ENCODE measurements around the gene EMC1. TPM values are rescaled to one million over a fixed set of nuclear protein-coding genes. Genes with fewer than 3 reads are reported as not detected.
"Not testable (repeated sequence)": the region's sequence is repeated elsewhere in the genome, so short reads cannot be mapped to it uniquely, and the experiment has no call there.

The EMC1 gene
- polyA plus RNA-seq, 2 of the 4 experiments (the other 2 are of a cell fraction) = 25.8 to 32.2 TPM

GRCh38 chr1:19220080-19220846 is 31.1 kb downstream of the EMC1 start:
- DNase-seq (ENCODE audit: low read depth in 1 of 2, low spot score in 1 of 2) = no peak
- H3K4me3 ChIP-seq = no peak overlapping the region
- FAIRE-seq = no peak

GRCh38 chr1:19219451-19219850 is 31.9 kb downstream of the EMC1 start:
- Histone ChIP-seq H3K4me3 (no peak overlapping the region), H3K4me2 (no peak overlapping the region), H3K4me1 (no peaks in the 10 kb centered on the region), H3K9me3 (no peaks in the 10 kb centered on the region), H3K27ac (no peak overlapping the region)
- CTCF ChIA-PET = interaction anchor here (0.9 kb wide), 1 partner anchor 28 kb away, joined by 3 read pairs; no protein-coding TSS in a partner anchor
- 93% methylated on average over 6 of the region's 7 CpGs for WGBS (ENCODE audit: missing lambda C conversion rate)
- POLR2A ChIA-PET = interaction anchor here (0.6 kb wide), 1 partner anchor 314 kb away, joined by 4 read pairs; no protein-coding TSS in a partner anchor
- DNase-seq (ENCODE audit: low read depth in 1 of 2, low spot score in 1 of 2) (no peak), ATAC-seq (no peak), FAIRE-seq (no peak)
- no peak for TF ChIP-seq HMGXB4 (CRISPR knock-in tag; IDR thresholded peaks at IDR 0.05; ENCODE audit: borderline replicate concordance)
- TF ChIP-seq RARB (CRISPR knock-in tag; IDR thresholded peaks at IDR 0.05) = no peak
- no peak for TF ChIP-seq CHD4 (IDR thresholded peaks at IDR 0.05; ENCODE audit: borderline replicate concordance)
- no peak for TF ChIP-seq JUN (IDR thresholded peaks at IDR 0.05)
- TF ChIP-seq CHD2 (IDR thresholded peaks at IDR 0.05; ENCODE audit: low read length, partially characterized antibody) = no peak
- TF ChIP-seq KDM5A (IDR thresholded peaks at IDR 0.05) = no peak
- TF ChIP-seq CBX2 (IDR thresholded peaks at IDR 0.05; ENCODE audit: borderline replicate concordance, low read depth) = no peak

More at GRCh38 chr1:19220080-19220846, 31.1 kb downstream of the EMC1 start:
- Histone ChIP-seq H3K27ac (no peak overlapping the region), H3K4me1 (no peaks in the 10 kb centered on the region), H3K4me2 (no peak overlapping the region), H3K9me3 (no peaks in the 10 kb centered on the region)
- WGBS (ENCODE audit: missing lambda C conversion rate) = 93% methylated on average over 8 of the region's 8 CpGs
- CTCF ChIA-PET = interaction anchor here (0.8 to 0.9 kb wide), 2 partner anchors 27 to 31 kb away, joined by 3 read pairs; partner anchors contain the start of genes EMC1 and MRTO4
- POLR2A ChIA-PET = no interaction called here
- no peak for ATAC-seq
- no peak for TF ChIP-seq FOSB (CRISPR knock-in tag; IDR thresholded peaks at IDR 0.05)
- no peak for TF ChIP-seq NFE2L2 (conservative IDR thresholded peaks at IDR 0.05; ENCODE audit: low read length)
- no peak for TF ChIP-seq USF2 (IDR thresholded peaks at IDR 0.05)
- TF ChIP-seq HOXB5 (CRISPR knock-in tag; IDR thresholded peaks at IDR 0.05) = no peak

- H3K4me3 ChIP-seq; CTCF ChIA-PET; POLR2A ChIA-PET; H3K27ac ChIP-seq; FAIRE-seq; H3K4me2 ChIP-seq; DNase-seq (ENCODE audit: low read depth in 1 of 2, low spot score in 1 of 2); ATAC-seq; H3K4me1 ChIP-seq; H3K9me3 ChIP-seq: not testable (repeated sequence)
- 94% methylated on average over 4 of the region's 4 CpGs for WGBS (ENCODE audit: missing lambda C conversion rate)
These were observed 34.7 kb downstream of the EMC1 start for GRCh38 chr1:19216585-19216984.

- Histone ChIP-seq H3K4me2 (no peak overlapping the region), H3K27ac (no peak overlapping the region), H3K4me1 (peaks cover 12% of the 10 kb centered on the region; the same call in 2 of the 3 replicates), H3K4me3 (no peak overlapping the region), H3K9me3 (no peaks in the 10 kb centered on the region)
- ChIA-PET CTCF (no interaction called here), POLR2A (no interaction called here)
- 88% methylated on average over 1 of the region's 1 CpG for WGBS (ENCODE audit: missing lambda C conversion rate)
- TF ChIP-seq MAX (IDR thresholded peaks at IDR 0.05) (no peak), JUN (IDR thresholded peaks at IDR 0.05) (no peak), GATA3 (IDR thresholded peaks at IDR 0.05; ENCODE audit: borderline replicate concordance) (no peak), FOSL2 (IDR thresholded peaks at IDR 0.05) (no peak), FOSL2 (CRISPR knock-in tag; IDR thresholded peaks at IDR 0.05) (no peak), REST (IDR thresholded peaks at IDR 0.05) (no peak)
- ATAC-seq (no peak), DNase-seq (ENCODE audit: low read depth in 1 of 2, low spot score in 1 of 2) (no peak), FAIRE-seq (no peak)
These were observed 37.7 kb downstream of the EMC1 start for GRCh38 chr1:19213580-19213979.

Data from A549 (cell line).